B cell (primary cell): Measurements from ENCODE around the gene KLK7. TPM values are rescaled to one million over a fixed set of nuclear protein-coding genes. Genes with fewer than 3 reads are reported as not detected.

Source experiments
- ATAC-seq: fragments of 200-7000 bp; cut with Tn5 transposase; one replicate; pipeline ENCODE4 v1.10.0; 2021; ENCODE audit warnings: low read depth, mild to moderate bottlenecking, moderate number of reproducible peaks, moderate library complexity
- CTCF ChIA-PET: fragments of 350-600 bp; sonication (Branson Sonifier 250); formaldehyde crosslinking; loops from one replicate; lab custom pipeline; 2021; ENCODE audit warnings: antibody characterized with exemption, inconsistent platforms; lab: Charles Lee
- POLR2A ChIA-PET: fragments of 350-600 bp; sonication (Branson Sonifier 250); formaldehyde crosslinking; loops from one replicate; lab custom pipeline; 2021; ENCODE audit warnings: antibody characterized with exemption; lab: Charles Lee
- DNase-seq: peaks from one replicate; pipeline ENCODE4 v3.0.0; 2013
- H2AFZ ChIP-seq: 2 replicates; pipeline ENCODE4 v1.6.1; 2012; ENCODE audit warnings: mild to moderate bottlenecking, low read depth, low read length; ENCODE audit not compliant: insufficient read depth, poor library complexity, severe bottlenecking
- H3K27ac ChIP-seq, 2 donors: 1 replicate in 1 of 2; 2 replicates in 1 of 2; pipeline ENCODE4 v1.5.1; 2012 to 2013; ENCODE audit warnings: low read length in 2 of 2, mild to moderate bottlenecking in 2 of 2, moderate library complexity in 1 of 2
- H3K27me3 ChIP-seq, 4 experiments: fragments of 200-600 bp in 1 of 4; sonication (generic) in 1 of 4; replicated peaks in 1 of 4; 1 replicate in 2 of 4; 2 replicates in 2 of 4; pipeline versions ENCODE4 v1.6.1 to v1.7.0; 2013 to 2016; ENCODE audit warnings: low read length in 3 of 4, mild to moderate bottlenecking in 2 of 4, mixed read lengths in 1 of 4, moderate library complexity in 1 of 4; ENCODE audit not compliant: insufficient read depth in 4 of 4, control insufficient read depth in 3 of 4; ENCODE audit errors: control extremely low read depth in 1 of 4
- H3K36me3 ChIP-seq, 2 experiments: replicated peaks in 1 of 2; 1 replicate in 1 of 2; 2 replicates in 1 of 2; pipeline versions ENCODE4 v1.6.1 to v1.7.1; 2013; ENCODE audit warnings: low read length in 1 of 2; ENCODE audit not compliant: insufficient read depth in 2 of 2, control insufficient read depth in 1 of 2; ENCODE audit errors: control extremely low read depth in 1 of 2, extremely low read depth in 1 of 2
- H3K4me1 ChIP-seq, 2 donors: fragments of 200-600 bp in 1 of 2; sonication (generic) in 1 of 2; 1 replicate in 1 of 2; 2 replicates in 1 of 2; pipeline versions ENCODE4 v1.5.1 to v1.6.1; 2013 to 2017; ENCODE audit warnings: low read length in 2 of 2; ENCODE audit not compliant: control insufficient read depth in 2 of 2, insufficient read depth in 2 of 2
- H3K4me2 ChIP-seq: replicated peaks from 2 replicates; pipeline ENCODE3; 2012; ENCODE audit warnings: mild to moderate bottlenecking, low read depth, low read length; ENCODE audit not compliant: poor library complexity, severe bottlenecking
- H3K4me3 ChIP-seq, 5 experiments: fragments of 200-600 bp in 1 of 5; sonication (generic) in 1 of 5; 1 replicate in 3 of 5; 2 replicates in 2 of 5; pipeline versions ENCODE4 v1.5.1 to v1.7.0; 2011 to 2016; ENCODE audit warnings: low read length in 4 of 5, mild to moderate bottlenecking in 4 of 5, low read depth in 2 of 5, control low read depth in 1 of 5, moderate library complexity in 1 of 5; ENCODE audit not compliant: insufficient read depth in 1 of 5; ENCODE audit errors: control extremely low read depth in 1 of 5, extremely low read depth in 1 of 5
- H3K79me2 ChIP-seq: fragments of 200-600 bp; sonication (generic); one replicate; pipeline ENCODE4 v1.6.0; 2016; ENCODE audit warnings: low read length; ENCODE audit not compliant: control insufficient read depth, insufficient read depth
- H3K9ac ChIP-seq: fragments of 200-600 bp; sonication (generic); 2 replicates; pipeline ENCODE4 v1.6.1; 2017; ENCODE audit warnings: mild to moderate bottlenecking, low read length, moderate library complexity
- H3K9me3 ChIP-seq, 3 donors: one replicate each; pipeline versions ENCODE4 v1.6.1 to v1.7.1; 2013; ENCODE audit warnings: low read length in 2 of 3; ENCODE audit not compliant: control insufficient read depth in 2 of 3, insufficient read depth in 1 of 3; ENCODE audit errors: control extremely low read depth in 1 of 3
- H4K20me1 ChIP-seq: 2 replicates; pipeline ENCODE4 v1.6.0; 2012; ENCODE audit warnings: mild to moderate bottlenecking, low read length; ENCODE audit not compliant: insufficient read depth, control insufficient read depth, poor library complexity, severe bottlenecking
- H3K27ac Mint-ChIP-seq: one replicate; pipeline ENCODE4 v1.8.0; 2021; ENCODE audit warnings: mixed read lengths
- H3K27me3 Mint-ChIP-seq: one replicate; pipeline ENCODE4 v1.8.0; 2021; ENCODE audit warnings: mixed read lengths
- H3K4me1 Mint-ChIP-seq: one replicate; pipeline ENCODE4 v1.8.0; 2021; ENCODE audit warnings: mixed read lengths
- H3K4me3 Mint-ChIP-seq: one replicate; pipeline ENCODE4 v1.8.0; 2021; ENCODE audit warnings: mixed read lengths
- H3K9me3 Mint-ChIP-seq: one replicate; pipeline ENCODE4 v1.8.0; 2022; ENCODE audit warnings: mixed read lengths; ENCODE audit not compliant: insufficient read depth
- EZH2 ChIP-seq: IDR thresholded peaks from 2 replicates; pipeline ENCODE4 v1.6.1; 2012; ENCODE audit warnings: borderline replicate concordance, low read depth, mild to moderate bottlenecking, moderate library complexity, low read length; ENCODE audit not compliant: insufficient read depth, poor library complexity, severe bottlenecking
- WGBS: methylation state at CpG from one replicate; pipeline ENCODE4 v1.1.5; 2013; ENCODE audit warnings: missing lambda C conversion rate; ENCODE audit not compliant: insufficient coverage; 5-methylcytosine and 5-hydroxymethylcytosine counted together
- intact Hi-C: fragments of 100-400 bp; cut with micrococcal nuclease; formaldehyde crosslinking; loops from one replicate; pipeline ENCODE4 v1.10.0; 2022
- polyA plus RNA-seq: library from polyadenylated mRNA; depleted of rRNA; stranded (reverse); fragments of >200 nt; gene quantifications from 2 replicates; pipeline ENCODE4 v1.2.3, GENCODE V29; 2012
- total RNA-seq, 2 donors: library from RNA; stranded (reverse); fragments of 120-200 nt in 1 of 2; gene quantifications; 1 replicate in 1 of 2; 2 replicates in 1 of 2; pipeline versions ENCODE4 v1.2.3 to v1.2.4, GENCODE V29; 2013 to 2022
- TF ChIP-seq, protein P1 (sequence below): fragments of 200-600 bp; IDR thresholded peaks from one replicate; pipeline ENCODE4 v1.8.0; 2022; ENCODE audit warnings: antibody characterized with exemption, mild to moderate bottlenecking

Gene KLK7
- total and polyA plus RNA-seq, 2 donors (not counting 1 experiment from before 2014, with no cell fraction given) = not detected

DNA sequence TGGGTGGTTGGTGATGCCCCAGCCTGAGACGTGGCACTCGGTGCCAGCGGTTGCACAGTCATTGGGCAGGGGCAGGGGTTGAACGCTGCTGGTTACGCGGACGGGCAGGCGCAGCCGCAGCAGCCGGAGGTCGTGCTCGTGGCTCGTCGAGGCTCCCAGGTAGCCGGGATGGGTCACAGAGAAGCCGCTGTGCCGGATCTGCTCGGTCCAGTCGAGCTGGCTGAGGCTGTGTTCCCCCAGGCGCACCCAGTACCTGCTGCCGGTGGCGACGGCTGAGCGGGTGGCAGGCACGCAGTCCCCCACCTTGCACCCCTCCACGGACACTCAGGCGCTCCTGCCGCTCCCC, 48.1 kb upstream of the KLK7 start:
- no peak overlapping the region for H3K4me3 Mint-ChIP-seq
- ATAC-seq = no peak
- Histone ChIP-seq H3K4me3 (no peak overlapping the region), H2AFZ (no peak overlapping the region), H4K20me1 (no peaks in the 10 kb centered on the region), H3K4me1 (no peaks in the 10 kb centered on the region), H3K4me2 (no peak overlapping the region), H3K9ac (no peak overlapping the region), H3K9me3 (peaks cover 0 to 9% (median 0%) of the 10 kb centered on the region in 3 donors), H3K27me3 (peaks cover 0 to 4% (median 0%) of the 10 kb centered on the region in 4 experiments), H3K27ac (no peak overlapping the region), H3K36me3 (no peaks in the 10 kb centered on the region), H3K79me2 (no peaks in the 10 kb centered on the region)
- WGBS = 92% methylated on average over 28 of the region's 28 CpGs
- H3K27ac Mint-ChIP-seq = no peak overlapping the region
- CTCF ChIA-PET = no interaction called here
- intact Hi-C loops = no loop called here
- no peak for DNase-seq
- POLR2A ChIA-PET = no interaction called here
- no peak for TF ChIP-seq EZH2
- TF ChIP-seq, protein P1, sequence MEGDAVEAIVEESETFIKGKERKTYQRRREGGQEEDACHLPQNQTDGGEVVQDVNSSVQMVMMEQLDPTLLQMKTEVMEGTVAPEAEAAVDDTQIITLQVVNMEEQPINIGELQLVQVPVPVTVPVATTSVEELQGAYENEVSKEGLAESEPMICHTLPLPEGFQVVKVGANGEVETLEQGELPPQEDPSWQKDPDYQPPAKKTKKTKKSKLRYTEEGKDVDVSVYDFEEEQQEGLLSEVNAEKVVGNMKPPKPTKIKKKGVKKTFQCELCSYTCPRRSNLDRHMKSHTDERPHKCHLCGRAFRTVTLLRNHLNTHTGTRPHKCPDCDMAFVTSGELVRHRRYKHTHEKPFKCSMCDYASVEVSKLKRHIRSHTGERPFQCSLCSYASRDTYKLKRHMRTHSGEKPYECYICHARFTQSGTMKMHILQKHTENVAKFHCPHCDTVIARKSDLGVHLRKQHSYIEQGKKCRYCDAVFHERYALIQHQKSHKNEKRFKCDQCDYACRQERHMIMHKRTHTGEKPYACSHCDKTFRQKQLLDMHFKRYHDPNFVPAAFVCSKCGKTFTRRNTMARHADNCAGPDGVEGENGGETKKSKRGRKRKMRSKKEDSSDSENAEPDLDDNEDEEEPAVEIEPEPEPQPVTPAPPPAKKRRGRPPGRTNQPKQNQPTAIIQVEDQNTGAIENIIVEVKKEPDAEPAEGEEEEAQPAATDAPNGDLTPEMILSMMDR = no peak
- H3K27me3 Mint-ChIP-seq = peaks cover 34% of the 10 kb centered on the region
- peaks cover 3% of the 10 kb centered on the region for H3K9me3 Mint-ChIP-seq
- H3K4me1 Mint-ChIP-seq = no peaks in the 10 kb centered on the region

DNA sequence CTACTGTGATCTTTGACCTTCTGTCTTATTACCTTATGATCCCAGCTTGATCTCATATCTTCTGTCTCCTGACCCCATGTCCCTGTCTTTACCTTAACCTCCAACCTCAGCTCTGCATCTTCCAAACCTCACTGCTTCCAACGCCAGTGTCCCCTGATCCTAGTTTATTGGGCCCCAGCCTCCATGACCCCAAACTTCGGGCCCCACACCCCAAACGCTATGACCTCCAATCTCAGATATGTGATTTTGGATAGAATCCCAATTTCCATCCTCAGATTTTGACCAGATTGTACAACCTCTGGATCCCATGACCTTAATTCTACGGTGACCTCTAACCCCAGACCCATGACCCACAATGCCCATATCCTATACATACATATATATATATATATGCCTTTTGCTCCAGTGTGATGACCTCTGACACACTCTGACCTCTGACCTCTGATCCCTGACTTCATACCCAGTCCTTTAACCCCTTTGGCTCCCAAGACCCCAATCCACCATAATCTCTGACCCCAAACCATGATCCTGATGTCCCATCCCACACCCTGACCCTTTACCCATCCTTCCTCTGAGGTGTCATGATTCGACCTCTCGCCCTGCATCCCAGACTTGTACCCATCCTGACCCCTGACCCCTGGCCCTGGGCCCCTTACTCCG, 47.6 kb upstream of the KLK7 start:
- Histone ChIP-seq H3K36me3 (no peaks in the 10 kb centered on the region), H3K9ac (no peak overlapping the region), H3K27me3 (peaks cover 0 to 4% (median 0%) of the 10 kb centered on the region in 4 experiments), H2AFZ (no peak overlapping the region), H3K4me2 (no peak overlapping the region), H4K20me1 (no peaks in the 10 kb centered on the region), H3K4me3 (no peak overlapping the region), H3K27ac (no peak overlapping the region), H3K79me2 (no peaks in the 10 kb centered on the region), H3K9me3 (peaks cover 0 to 9% (median 0%) of the 10 kb centered on the region in 3 donors), H3K4me1 (no peaks in the 10 kb centered on the region)
- DNase-seq (no peak), ATAC-seq (no peak)
- H3K27me3 Mint-ChIP-seq = peaks cover 37% of the 10 kb centered on the region
- H3K9me3 Mint-ChIP-seq = peaks cover 3% of the 10 kb centered on the region
- 88% methylated on average over 3 of the region's 7 CpGs for WGBS
- no peaks in the 10 kb centered on the region for H3K4me1 Mint-ChIP-seq
- H3K27ac Mint-ChIP-seq = no peak overlapping the region
- intact Hi-C loops = no loop called here
- TF ChIP-seq, protein P1 = no peak
- no peak for TF ChIP-seq EZH2
- no peak overlapping the region for H3K4me3 Mint-ChIP-seq
- ChIA-PET POLR2A (no interaction called here), CTCF (no interaction called here)
